DND-41 (cell line): Measurements from ENCODE around the gene ING2.
"Not testable (repeated sequence)": the region's sequence is repeated elsewhere in the genome, so short reads cannot be mapped to it uniquely, and the experiment has no call there.

Experiments used
- ATAC-seq: fragments of 200-7000 bp; cut with Tn5 transposase; 3 replicates; pipeline ENCODE4 v1.9.1; 2021; ENCODE audit warnings: low read depth; ENCODE audit not compliant: insufficient read depth
- DNase-seq: peaks from one replicate; pipeline ENCODE4 v3.0.0-alpha.2; 2020
- H2AFZ ChIP-seq: 2 replicates; pipeline ENCODE4 v1.6.0; 2012; ENCODE audit warnings: low read depth, low read length
- H3K27ac ChIP-seq: 2 replicates; pipeline ENCODE4 v1.5.1; 2012; ENCODE audit warnings: low read length, inconsistent platforms
- H3K27me3 ChIP-seq: fragments of 200-600 bp; sonication (generic); 2 replicates; pipeline ENCODE4 v1.6.0; 2012; ENCODE audit warnings: low read length, mild to moderate bottlenecking, inconsistent platforms; ENCODE audit not compliant: insufficient read depth, poor library complexity
- H3K36me3 ChIP-seq: 2 replicates; pipeline ENCODE4 v1.5.1; 2012; ENCODE audit warnings: low read length, inconsistent platforms; ENCODE audit not compliant: insufficient read depth
- H3K4me1 ChIP-seq: 2 replicates; pipeline ENCODE4 v1.5.1; 2012; ENCODE audit warnings: mild to moderate bottlenecking, low read length; ENCODE audit not compliant: insufficient read depth
- H3K4me2 ChIP-seq: 2 replicates; pipeline ENCODE4 v1.6.0; 2012; ENCODE audit warnings: mild to moderate bottlenecking, moderate library complexity, low read length, inconsistent platforms; ENCODE audit not compliant: insufficient read depth
- H3K4me3 ChIP-seq, 2 experiments: fragments of 200-600 bp in 1 of 2; shearing (Covaris generic) in 1 of 2; 2 replicates each; pipeline ENCODE4 v1.5.1; 2012 to 2016; ENCODE audit warnings: inconsistent platforms in 2 of 2, low read length in 2 of 2, mild to moderate bottlenecking in 2 of 2, low read depth in 1 of 2, moderate library complexity in 1 of 2
- H3K79me2 ChIP-seq: 2 replicates; pipeline ENCODE4 v1.6.0; 2012; ENCODE audit warnings: low read length, inconsistent platforms; ENCODE audit not compliant: insufficient read depth
- H3K9ac ChIP-seq: 2 replicates; pipeline ENCODE4 v1.6.0; 2012; ENCODE audit warnings: low read depth, mild to moderate bottlenecking, inconsistent platforms, low read length, moderate library complexity
- H3K9me3 ChIP-seq: 2 replicates; pipeline ENCODE4 v1.5.1; 2012; ENCODE audit warnings: low read length, moderate library complexity, mild to moderate bottlenecking, inconsistent platforms; ENCODE audit not compliant: insufficient read depth, severe bottlenecking
- H4K20me1 ChIP-seq: 2 replicates; pipeline ENCODE4 v1.6.0; 2012; ENCODE audit warnings: low read length; ENCODE audit not compliant: insufficient read depth
- EZH2 ChIP-seq: IDR thresholded peaks from 3 replicates; pipeline ENCODE4 v1.6.1; 2012; ENCODE audit warnings: borderline replicate concordance, low read depth, mild to moderate bottlenecking, moderate library complexity, low read length, inconsistent platforms; ENCODE audit not compliant: severe bottlenecking
- TF ChIP-seq, protein P1 (sequence below): IDR thresholded peaks from 2 replicates; pipeline ENCODE4 v1.5.1; 2012; ENCODE audit warnings: borderline replicate concordance, low read length, moderate library complexity, mild to moderate bottlenecking; ENCODE audit not compliant: poor library complexity, severe bottlenecking; ENCODE audit errors: extremely low read depth

ING2 gene, protein sequence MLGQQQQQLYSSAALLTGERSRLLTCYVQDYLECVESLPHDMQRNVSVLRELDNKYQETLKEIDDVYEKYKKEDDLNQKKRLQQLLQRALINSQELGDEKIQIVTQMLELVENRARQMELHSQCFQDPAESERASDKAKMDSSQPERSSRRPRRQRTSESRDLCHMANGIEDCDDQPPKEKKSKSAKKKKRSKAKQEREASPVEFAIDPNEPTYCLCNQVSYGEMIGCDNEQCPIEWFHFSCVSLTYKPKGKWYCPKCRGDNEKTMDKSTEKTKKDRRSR

GRCh38 chr4:183504930-183505610, at the start of gene ING2:
Gene ING2, plus strand, starts transcription at chr4:183505058. Its CDS starts 138 bp downstream, at chr4:183505196.
- ATAC-seq (peak; percentile 62), DNase-seq (no peak)
- Histone ChIP-seq H3K36me3 (peaks cover 5% of the 10 kb centered on the region), H4K20me1 (peaks cover 29% of the 10 kb centered on the region), H3K27ac (peak within 1 kb of the TSS; percentile 98), H3K4me1 (peaks cover 29% of the 10 kb centered on the region), H3K9ac (peak within 1 kb of the TSS; percentile 97), H2AFZ (peak within 1 kb of the TSS; percentile 95), H3K4me3 (peak within 1 kb of the TSS; percentile 86 to 95), H3K4me2 (peak within 1 kb of the TSS; percentile 81), H3K79me2 (peaks cover 73% of the 10 kb centered on the region), H3K27me3 (no peaks in the 10 kb centered on the region), H3K9me3 (no peaks in the 10 kb centered on the region)
- TF ChIP-seq, protein P1, sequence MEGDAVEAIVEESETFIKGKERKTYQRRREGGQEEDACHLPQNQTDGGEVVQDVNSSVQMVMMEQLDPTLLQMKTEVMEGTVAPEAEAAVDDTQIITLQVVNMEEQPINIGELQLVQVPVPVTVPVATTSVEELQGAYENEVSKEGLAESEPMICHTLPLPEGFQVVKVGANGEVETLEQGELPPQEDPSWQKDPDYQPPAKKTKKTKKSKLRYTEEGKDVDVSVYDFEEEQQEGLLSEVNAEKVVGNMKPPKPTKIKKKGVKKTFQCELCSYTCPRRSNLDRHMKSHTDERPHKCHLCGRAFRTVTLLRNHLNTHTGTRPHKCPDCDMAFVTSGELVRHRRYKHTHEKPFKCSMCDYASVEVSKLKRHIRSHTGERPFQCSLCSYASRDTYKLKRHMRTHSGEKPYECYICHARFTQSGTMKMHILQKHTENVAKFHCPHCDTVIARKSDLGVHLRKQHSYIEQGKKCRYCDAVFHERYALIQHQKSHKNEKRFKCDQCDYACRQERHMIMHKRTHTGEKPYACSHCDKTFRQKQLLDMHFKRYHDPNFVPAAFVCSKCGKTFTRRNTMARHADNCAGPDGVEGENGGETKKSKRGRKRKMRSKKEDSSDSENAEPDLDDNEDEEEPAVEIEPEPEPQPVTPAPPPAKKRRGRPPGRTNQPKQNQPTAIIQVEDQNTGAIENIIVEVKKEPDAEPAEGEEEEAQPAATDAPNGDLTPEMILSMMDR: no peak
- TF ChIP-seq EZH2: no peak

DNA sequence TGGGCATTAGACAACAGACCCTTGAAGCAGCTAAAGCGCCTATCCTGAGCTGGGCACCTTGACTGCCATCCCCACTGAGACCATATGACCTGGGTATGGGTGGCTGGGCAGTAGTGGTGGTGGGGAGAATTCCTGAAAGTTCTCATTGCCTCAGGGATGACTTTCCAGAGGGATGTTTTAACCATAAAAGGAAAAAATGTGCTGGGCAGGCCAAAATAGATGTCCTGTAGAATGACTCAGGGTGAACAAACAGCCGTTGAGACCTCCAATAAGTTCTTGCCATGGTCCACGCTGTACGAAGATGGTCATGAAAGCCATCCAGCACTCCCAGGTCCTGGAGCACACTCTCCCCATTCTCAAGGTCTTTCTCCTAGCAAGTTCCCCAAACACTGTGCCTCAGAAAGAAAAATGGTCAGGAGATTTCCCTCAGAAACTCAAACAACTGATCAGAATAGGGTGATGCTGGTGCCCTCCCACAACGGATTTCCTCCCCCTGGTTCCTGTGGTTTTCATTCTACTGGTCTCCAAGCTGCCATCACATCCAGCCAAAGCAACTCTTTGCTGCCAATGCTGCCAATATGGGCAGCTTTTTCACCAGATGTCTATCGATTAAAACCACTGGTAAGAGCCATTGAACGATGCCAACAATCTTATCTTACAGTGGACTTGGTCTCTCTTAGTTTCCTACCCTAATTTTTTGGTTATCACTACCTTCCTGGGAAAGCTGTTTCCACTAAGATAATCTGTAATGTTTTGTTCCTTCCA, 49.2 kb upstream of the ING2 start:
- ATAC-seq (peak; percentile 71), DNase-seq (peak; percentile 27)
- no peak overlapping the region for H3K4me3 ChIP-seq
- H3K36me3 ChIP-seq: peaks cover 16% of the 10 kb centered on the region
- H3K9me3 ChIP-seq: no peaks in the 10 kb centered on the region
- H3K4me1 ChIP-seq: peaks cover 17% of the 10 kb centered on the region
- no peaks in the 10 kb centered on the region for H3K79me2 ChIP-seq
- no peak for TF ChIP-seq EZH2
- TF ChIP-seq, protein P1: no peak
- no peaks in the 10 kb centered on the region for H4K20me1 ChIP-seq
- no peak overlapping the region for H2AFZ ChIP-seq
- no peak overlapping the region for H3K9ac ChIP-seq
- H3K27ac ChIP-seq: peak overlapping the region; percentile 48
- no peak overlapping the region for H3K4me2 ChIP-seq
- no peaks in the 10 kb centered on the region for H3K27me3 ChIP-seq

DNA sequence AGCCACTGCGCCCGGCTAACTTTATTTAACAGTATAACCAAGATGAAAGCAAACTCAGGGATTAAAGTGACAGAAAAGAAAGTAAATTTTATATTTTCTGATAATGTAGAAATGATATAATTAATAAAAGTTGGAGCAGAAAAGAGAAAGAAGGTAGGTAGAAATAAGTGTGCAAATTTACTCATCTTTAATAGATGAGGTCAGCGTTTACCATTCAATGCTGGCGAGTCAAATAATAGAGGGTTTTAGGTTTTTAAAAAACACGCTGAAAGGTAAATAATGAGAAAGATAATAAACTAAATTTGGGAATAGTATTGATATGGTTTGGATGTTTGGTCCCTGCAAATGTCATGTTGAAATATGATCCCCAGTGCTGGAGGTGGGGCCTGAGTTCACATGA, 46.9 kb upstream of the ING2 start:
- Histone ChIP-seq H3K27me3 (no peaks in the 10 kb centered on the region), H3K9ac (no peak overlapping the region), H3K79me2 (no peaks in the 10 kb centered on the region), H4K20me1 (no peaks in the 10 kb centered on the region), H3K4me1 (peaks cover 17% of the 10 kb centered on the region), H3K4me3 (no peak overlapping the region), H3K27ac (no peak overlapping the region), H3K4me2 (no peak overlapping the region), H2AFZ (no peak overlapping the region), H3K36me3 (peaks cover 6% of the 10 kb centered on the region), H3K9me3 (no peaks in the 10 kb centered on the region)
- no peak for TF ChIP-seq EZH2
- ATAC-seq: no peak
- no peak for DNase-seq

DNA sequence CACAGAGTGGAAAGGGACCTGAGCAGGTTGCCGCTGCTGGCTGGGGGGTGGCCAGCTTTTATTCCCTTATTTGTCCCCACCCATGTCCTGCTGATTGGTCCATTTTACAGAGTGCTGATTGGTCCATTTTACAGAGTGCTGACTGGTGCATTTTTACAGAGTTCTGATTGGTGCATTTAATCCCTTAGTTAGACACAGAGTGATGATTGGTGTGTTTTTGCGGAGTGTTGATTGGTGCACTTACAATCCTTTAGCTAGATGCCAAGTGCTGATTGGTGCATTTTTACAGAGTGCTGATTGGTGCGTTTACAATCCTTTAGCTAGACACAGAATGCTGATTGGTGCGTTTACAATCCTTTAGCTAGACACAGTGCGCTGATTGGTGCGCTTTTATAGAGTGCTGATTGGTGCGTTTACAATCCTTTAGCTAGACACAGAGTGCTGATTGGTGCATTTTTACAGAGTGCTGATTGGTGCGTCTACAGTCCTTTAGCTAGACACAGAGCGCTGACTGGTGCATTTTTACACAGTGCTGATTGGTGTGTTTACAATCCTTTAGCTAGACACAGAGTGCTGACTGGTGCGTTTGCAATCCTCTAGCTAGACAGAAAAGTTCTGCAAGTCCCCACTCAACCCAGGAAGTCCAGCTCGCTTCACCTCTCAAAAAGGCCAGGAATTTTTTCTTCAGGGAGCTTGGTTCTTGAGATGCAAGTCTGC, 40.8 kb upstream of the ING2 start:
- H3K4me3 ChIP-seq, H3K4me1 ChIP-seq, H3K79me2 ChIP-seq, H3K9me3 ChIP-seq, H3K27me3 ChIP-seq, H3K9ac ChIP-seq, ATAC-seq, H3K27ac ChIP-seq, H3K36me3 ChIP-seq, H2AFZ ChIP-seq, H3K4me2 ChIP-seq, DNase-seq, H4K20me1 ChIP-seq: not testable (repeated sequence)

- not testable (repeated sequence) for H3K79me2 ChIP-seq, H3K9ac ChIP-seq, H4K20me1 ChIP-seq, H3K36me3 ChIP-seq, H3K27me3 ChIP-seq, H3K4me2 ChIP-seq, H2AFZ ChIP-seq, H3K9me3 ChIP-seq, H3K4me1 ChIP-seq, DNase-seq, H3K27ac ChIP-seq, H3K4me3 ChIP-seq, ATAC-seq
These were observed 39.0 kb upstream of the ING2 start for GRCh38 chr4:183465879-183466278.
